Activated CD8-positive, alpha-beta memory T cell treated with anti-CD3 and anti-CD28 coated beads, Interleukin-2, amount 50 U/mL, for 48 hours (primary cell): ENCODE measurements around the gene LDLRAD3.
"Not testable (repeated sequence)": the region's sequence is repeated elsewhere in the genome, so short reads cannot be mapped to it uniquely, and the experiment has no call there.

Experiments used
- DNase-seq: peaks from one replicate; pipeline ENCODE4 v3.0.0-alpha.2; 2020

Gene LDLRAD3

GRCh38 chr11:36026315-36026968 lies 82.6 kb downstream of the LDLRAD3 start:
- DNase-seq = no peak

GRCh38 chr11:36027731-36028130 lies 83.9 kb downstream of the LDLRAD3 start:
- DNase-seq = no peak

GRCh38 chr11:36029616-36030015 lies 85.8 kb downstream of the LDLRAD3 start:
- no peak for DNase-seq

GRCh38 chr11:36030731-36031281 lies 86.9 kb downstream of the LDLRAD3 start:
- no peak for DNase-seq

GRCh38 chr11:36033082-36033751 lies 89.4 kb downstream of the LDLRAD3 start:
- no peak for DNase-seq

- DNase-seq = no peak
These were observed 90.1 kb downstream of the LDLRAD3 start for GRCh38 chr11:36033936-36034335.

GRCh38 chr11:36034551-36035331 lies 90.9 kb downstream of the LDLRAD3 start:
- DNase-seq = no peak

- no peak for DNase-seq
These were observed 91.6 kb downstream of the LDLRAD3 start for GRCh38 chr11:36035454-36035853.

- no peak for DNase-seq
These were observed 92.1 kb downstream of the LDLRAD3 start for GRCh38 chr11:36035999-36036398.

GRCh38 chr11:36037031-36037430 lies 93.2 kb downstream of the LDLRAD3 start:
- no peak for DNase-seq

- DNase-seq = no peak
These were observed 94.7 kb downstream of the LDLRAD3 start for GRCh38 chr11:36038541-36038940.

GRCh38 chr11:36039471-36039870 lies 95.6 kb downstream of the LDLRAD3 start:
- no peak for DNase-seq

- DNase-seq = no peak
These were observed 98.2 kb downstream of the LDLRAD3 start for GRCh38 chr11:36041988-36042611.

GRCh38 chr11:36044636-36045035 lies 100.8 kb downstream of the LDLRAD3 start:
- DNase-seq = no peak

GRCh38 chr11:36045945-36046344 lies 102.1 kb downstream of the LDLRAD3 start:
- not testable (repeated sequence) for DNase-seq

- DNase-seq = no peak
These were observed 103.1 kb downstream of the LDLRAD3 start for GRCh38 chr11:36046932-36047331.

GRCh38 chr11:36047344-36047743 lies 103.5 kb downstream of the LDLRAD3 start:
- DNase-seq = no peak

- DNase-seq = no peak
These were observed 104.8 kb downstream of the LDLRAD3 start for GRCh38 chr11:36048496-36049247.

- DNase-seq = no peak
These were observed 107.6 kb downstream of the LDLRAD3 start for GRCh38 chr11:36051235-36052144.

- no peak for DNase-seq
These were observed 109.4 kb downstream of the LDLRAD3 start for GRCh38 chr11:36053281-36053680.

GRCh38 chr11:36053862-36054261 lies 110.0 kb downstream of the LDLRAD3 start:
- DNase-seq = no peak
